ENCODE data around the gene TMEM245. TPM values are rescaled to one million over a fixed set of nuclear protein-coding genes. Genes with fewer than 3 reads are reported as not detected.

The TMEM245 gene
- total RNA-seq, 1 experiment from 2014 or later = 60.3 TPM

DNA sequence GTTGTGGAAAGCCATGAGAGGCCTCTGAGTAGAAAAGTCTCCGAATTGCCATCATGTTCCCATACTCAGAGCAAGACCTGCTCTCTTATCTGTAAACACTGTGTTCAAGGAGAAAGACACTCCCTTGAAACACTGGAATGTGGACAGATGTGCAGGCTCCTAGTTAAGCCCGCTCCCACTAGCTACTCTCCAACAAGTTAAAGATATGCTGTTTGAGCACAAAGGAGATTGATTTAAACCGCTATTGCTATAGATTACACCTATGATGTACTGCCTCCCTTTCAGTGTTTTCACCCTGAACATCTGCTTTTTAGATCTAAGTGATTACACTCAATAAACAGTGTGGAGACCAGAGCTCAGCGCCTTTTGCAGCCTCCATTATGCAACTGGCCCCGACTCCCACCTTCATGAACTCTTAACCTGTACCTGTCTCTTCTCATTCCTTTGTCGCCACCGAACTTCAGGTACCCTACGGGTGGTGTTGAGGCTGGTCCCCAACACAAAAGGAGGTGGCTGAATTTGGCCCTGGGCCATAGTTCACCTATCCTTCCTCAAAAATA is 47.5 kb downstream of the TMEM245 start:
- TF ChIP-seq, protein P1, sequence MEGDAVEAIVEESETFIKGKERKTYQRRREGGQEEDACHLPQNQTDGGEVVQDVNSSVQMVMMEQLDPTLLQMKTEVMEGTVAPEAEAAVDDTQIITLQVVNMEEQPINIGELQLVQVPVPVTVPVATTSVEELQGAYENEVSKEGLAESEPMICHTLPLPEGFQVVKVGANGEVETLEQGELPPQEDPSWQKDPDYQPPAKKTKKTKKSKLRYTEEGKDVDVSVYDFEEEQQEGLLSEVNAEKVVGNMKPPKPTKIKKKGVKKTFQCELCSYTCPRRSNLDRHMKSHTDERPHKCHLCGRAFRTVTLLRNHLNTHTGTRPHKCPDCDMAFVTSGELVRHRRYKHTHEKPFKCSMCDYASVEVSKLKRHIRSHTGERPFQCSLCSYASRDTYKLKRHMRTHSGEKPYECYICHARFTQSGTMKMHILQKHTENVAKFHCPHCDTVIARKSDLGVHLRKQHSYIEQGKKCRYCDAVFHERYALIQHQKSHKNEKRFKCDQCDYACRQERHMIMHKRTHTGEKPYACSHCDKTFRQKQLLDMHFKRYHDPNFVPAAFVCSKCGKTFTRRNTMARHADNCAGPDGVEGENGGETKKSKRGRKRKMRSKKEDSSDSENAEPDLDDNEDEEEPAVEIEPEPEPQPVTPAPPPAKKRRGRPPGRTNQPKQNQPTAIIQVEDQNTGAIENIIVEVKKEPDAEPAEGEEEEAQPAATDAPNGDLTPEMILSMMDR (conservative IDR thresholded peaks at IDR 0.05) = no peak
- no peak for TF ChIP-seq EZH2 (IDR thresholded peaks at IDR 0.05; ENCODE audit: low read depth)
- no peak overlapping the region for H2AFZ ChIP-seq
- H3K27me3 ChIP-seq (ENCODE audit: insufficient read depth, low read depth) = no peaks in the 10 kb centered on the region
- no peaks in the 10 kb centered on the region for H3K9me3 ChIP-seq (ENCODE audit: insufficient read depth, low read depth)
- no peak overlapping the region for H3K4me2 ChIP-seq
- DNase-seq = no peak
- BruUV-seq (replicated peaks) = no TSS peak
- peaks cover 18% of the 10 kb centered on the region for H3F3A ChIP-seq (ENCODE audit: insufficient read depth, low read depth)
- no peaks in the 10 kb centered on the region; the same call in 1 of the 2 replicates for H3K79me2 ChIP-seq (ENCODE audit: low read depth)
- no peaks in the 10 kb centered on the region for H4K20me1 ChIP-seq (ENCODE audit: insufficient read depth)
- peaks cover 43% of the 10 kb centered on the region for H3K36me3 ChIP-seq (ENCODE audit: low read depth)
- ChIA-PET POLR2A (ENCODE audit: unreplicated experiment) (no interaction called here), CTCF (interaction anchor here (0.7 kb wide), 1 partner anchor 111 kb away, joined by 3 read pairs; no protein-coding TSS in a partner anchor)
- no peak overlapping the region for H3K27ac ChIP-seq
- H3K9me2 ChIP-seq (ENCODE audit: insufficient read depth) = no peaks in the 10 kb centered on the region
- no peak overlapping the region for H3K4me3 ChIP-seq
- intact Hi-C loops (cut with micrococcal nuclease; ENCODE audit: unreplicated experiment) = no loop called here
- H3K4me1 ChIP-seq (replicated peaks; ENCODE audit: insufficient read depth) = peaks cover 20% of the 10 kb centered on the region

DNA sequence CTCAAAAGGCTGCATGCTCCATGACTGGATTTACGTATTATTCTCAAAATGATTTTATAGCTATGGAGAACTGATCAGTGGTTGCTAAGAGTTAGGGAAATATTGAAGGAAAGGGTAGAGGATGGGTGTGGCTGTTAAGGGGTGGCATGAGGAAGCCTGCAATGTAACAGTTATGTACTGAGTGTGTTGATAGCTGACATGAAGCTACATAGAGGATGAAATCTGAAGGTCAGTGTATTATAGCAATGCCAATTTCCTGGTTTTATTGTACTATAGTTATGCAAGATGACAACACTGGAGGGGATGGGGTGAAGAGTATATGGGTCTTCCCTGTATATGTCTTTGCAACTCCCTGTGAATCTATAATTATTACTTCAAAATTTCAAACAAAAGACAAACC is 51.0 kb downstream of the TMEM245 start:
- TF ChIP-seq, protein P1 (conservative IDR thresholded peaks at IDR 0.05) = no peak
- no peak for TF ChIP-seq EZH2 (IDR thresholded peaks at IDR 0.05; ENCODE audit: low read depth)
- no peak overlapping the region for H3K4me2 ChIP-seq
- BruUV-seq (replicated peaks) = no TSS peak
- H3K9me3 ChIP-seq (ENCODE audit: insufficient read depth, low read depth) = no peaks in the 10 kb centered on the region
- no peak overlapping the region for H3K4me3 ChIP-seq
- peaks cover 8% of the 10 kb centered on the region for H3K79me2 ChIP-seq (ENCODE audit: low read depth)
- H2AFZ ChIP-seq = no peak overlapping the region
- ChIA-PET POLR2A (ENCODE audit: unreplicated experiment) (no interaction called here), CTCF (interaction anchor here (0.5 kb wide), 1 partner anchor 15 kb away, joined by 4 read pairs; no protein-coding TSS in a partner anchor)
- H3K27me3 ChIP-seq (ENCODE audit: insufficient read depth, low read depth) = no peaks in the 10 kb centered on the region
- H3K27ac ChIP-seq = no peak overlapping the region
- H4K20me1 ChIP-seq (ENCODE audit: insufficient read depth) = no peaks in the 10 kb centered on the region
- peaks cover 53% of the 10 kb centered on the region for H3K4me1 ChIP-seq (replicated peaks; ENCODE audit: insufficient read depth)
- no peaks in the 10 kb centered on the region for H3K9me2 ChIP-seq (ENCODE audit: insufficient read depth)
- H3F3A ChIP-seq (ENCODE audit: insufficient read depth, low read depth) = peaks cover 50% of the 10 kb centered on the region
- intact Hi-C loops (cut with micrococcal nuclease; ENCODE audit: unreplicated experiment) = no loop called here
- H3K36me3 ChIP-seq (ENCODE audit: low read depth) = peaks cover 55% of the 10 kb centered on the region
- no peak for DNase-seq

DNA sequence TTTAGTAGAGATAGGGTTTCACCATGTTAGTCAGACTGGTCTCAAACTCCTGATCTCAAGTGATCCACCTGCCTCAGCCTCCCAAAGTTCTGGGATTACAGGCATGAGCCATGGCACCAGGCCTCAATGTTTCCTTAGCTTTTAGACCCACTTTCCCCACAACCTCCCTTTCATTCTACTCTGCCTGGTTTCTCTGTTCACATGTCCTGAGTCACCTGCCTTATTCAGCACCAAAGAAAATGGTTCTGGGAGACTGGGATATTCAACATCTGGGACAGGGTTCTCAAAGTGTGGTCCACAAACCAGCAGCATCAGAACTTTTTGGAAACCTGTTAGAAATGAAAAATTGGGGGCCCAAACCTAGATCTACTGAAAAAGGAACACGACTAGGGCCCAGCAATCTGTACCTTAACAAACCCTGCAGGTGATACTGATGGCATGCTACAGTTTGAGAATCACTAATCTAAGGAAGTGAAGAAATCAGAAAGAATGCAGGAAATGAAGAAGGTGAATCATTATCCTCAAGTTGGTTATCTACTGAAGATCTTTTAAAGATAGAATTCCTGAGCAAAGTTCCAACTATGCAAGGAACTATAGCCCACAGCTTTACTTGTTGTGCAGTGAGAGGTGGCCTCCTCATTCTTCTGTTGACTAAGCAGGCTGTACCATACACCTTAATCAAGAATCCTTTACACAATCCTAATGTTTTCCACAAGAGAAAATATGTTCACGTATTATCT is 54.6 kb downstream of the TMEM245 start:
- Histone ChIP-seq H3F3A (ENCODE audit: insufficient read depth, low read depth) (peaks cover 54% of the 10 kb centered on the region), H3K36me3 (ENCODE audit: low read depth) (peaks cover 62% of the 10 kb centered on the region), H3K4me3 (no peak overlapping the region), H3K27ac (peak overlapping the region; percentile 94), H3K4me1 (replicated peaks; ENCODE audit: insufficient read depth) (peaks cover 58% of the 10 kb centered on the region), H3K9me2 (ENCODE audit: insufficient read depth) (no peaks in the 10 kb centered on the region), H3K79me2 (ENCODE audit: low read depth) (peaks cover 40% of the 10 kb centered on the region), H3K4me2 (peak overlapping the region; percentile 63), H3K27me3 (ENCODE audit: insufficient read depth, low read depth) (no peaks in the 10 kb centered on the region), H3K9me3 (ENCODE audit: insufficient read depth, low read depth) (no peaks in the 10 kb centered on the region), H4K20me1 (ENCODE audit: insufficient read depth) (no peaks in the 10 kb centered on the region), H2AFZ (no peak overlapping the region)
- POLR2A ChIA-PET (ENCODE audit: unreplicated experiment) = interaction anchor here (0.6 to 0.7 kb wide), 3 partner anchors 57 to 230 kb away, joined by 3 to 25 read pairs (median 5); no protein-coding TSS in a partner anchor
- intact Hi-C loops (cut with micrococcal nuclease; ENCODE audit: unreplicated experiment) = loop anchor here (1.0 kb wide), 4 partner anchors 29 to 53 kb away; no protein-coding TSS in a partner anchor
- BruUV-seq (replicated peaks) = TSS peak; percentile 13
- CTCF ChIA-PET = no interaction called here
- no peak for TF ChIP-seq EZH2 (IDR thresholded peaks at IDR 0.05; ENCODE audit: low read depth)
- TF ChIP-seq, protein P1 (conservative IDR thresholded peaks at IDR 0.05) = no peak
- DNase-seq = peak; percentile 35 to 98

All from PC-9 (cell line).